Upper lobe of left lung (tissue), 6 donors: ENCODE results near the gene RNF10. TPM values are rescaled to one million over a fixed set of nuclear protein-coding genes. Genes with fewer than 3 reads are reported as not detected.
"Not testable (repeated sequence)": the region's sequence is repeated elsewhere in the genome, so short reads cannot be mapped to it uniquely, and the experiment has no call there.

Experiments used
- ATAC-seq, 2 donors: fragments of 200-7000 bp; cut with Tn5 transposase; one replicate each; pipeline ENCODE4 v1.9.1; 2022; ENCODE audit warnings: mild to moderate bottlenecking in 2 of 2, moderate library complexity in 2 of 2; ENCODE audit not compliant: low FRiP score in 2 of 2
- DNase-seq, 2 donors: peaks; one replicate each; pipeline ENCODE4 v3.0.0-alpha.2; 2019 to 2020
- H3K27ac ChIP-seq, 4 donors: fragments of 200-600 bp; sonication (generic); one replicate each; pipeline ENCODE4 v1.5.1; 2016 to 2019
- H3K27me3 ChIP-seq, 4 donors: fragments of 200-600 bp; sonication (generic); one replicate each; pipeline ENCODE4 v1.5.1; 2017 to 2019
- H3K36me3 ChIP-seq, 4 donors: fragments of 200-600 bp; sonication (generic); one replicate each; pipeline ENCODE4 v1.5.1; 2016 to 2019
- H3K4me1 ChIP-seq, 4 donors: fragments of 200-600 bp; sonication (generic); one replicate each; pipeline ENCODE4 v1.5.1; 2018 to 2019
- H3K4me3 ChIP-seq, 4 donors: fragments of 200-600 bp; sonication (generic); one replicate each; pipeline ENCODE4 v1.5.1; 2017 to 2019; ENCODE audit warnings: mild to moderate bottlenecking in 2 of 4, moderate library complexity in 1 of 4
- H3K9me3 ChIP-seq, 4 donors: fragments of 200-600 bp; sonication (generic); one replicate each; pipeline ENCODE4 v1.5.1; 2018 to 2019
- CTCF ChIP-seq, 6 experiments: fragments of 450-650 bp in 4 of 6; fragments of 200-600 bp in 2 of 6; sonication (generic) in 2 of 6; IDR thresholded peaks; one replicate each; pipeline ENCODE4 v1.5.1; 2016 to 2019; ENCODE audit warnings: antibody characterized with exemption in 6 of 6
- EP300 ChIP-seq, 4 donors: sonication (generic); formaldehyde crosslinking; IDR thresholded peaks; one replicate each; pipeline ENCODE4 v1.5.1; 2017; ENCODE audit warnings: antibody characterized with exemption in 4 of 4, control low read depth in 2 of 4
- POLR2A ChIP-seq, 4 donors: fragments of 450-650 bp; IDR thresholded peaks; one replicate each; pipeline ENCODE4 v1.5.1; 2016 to 2017; ENCODE audit warnings: antibody characterized with exemption in 4 of 4, mild to moderate bottlenecking in 2 of 4
- POLR2AphosphoS5 ChIP-seq, 2 donors: sonication (generic); formaldehyde crosslinking; IDR thresholded peaks; one replicate each; pipeline ENCODE4 v1.5.1; 2017; ENCODE audit warnings: antibody characterized with exemption in 2 of 2
- WGBS, 2 donors: methylation state at CpG; one replicate each; pipeline ENCODE4 v1.1.5; 2017 to 2018; 5-methylcytosine and 5-hydroxymethylcytosine counted together
- total RNA-seq, 6 donors: library from RNA; depleted of rRNA in 4 of 6; stranded (reverse); fragments of >200 nt in 4 of 6; gene quantifications; one replicate each; pipeline versions ENCODE4 v1.1.0 to v1.2.1, GENCODE V29; 2016 to 2021
- donor health status: DM: no; HTN: no; CAD: no; lungs with moderate emphysema.
- donor health status: DM: no; HTN: yes; CAD: no; lungs with severe emphysema.

RNF10 gene
- total RNA-seq, 6 donors from 2014 or later = 189 to 456 (median 243) TPM

- Histone ChIP-seq H3K9me3 (no peaks in the 10 kb centered on the region), H3K27me3 (no peaks in the 10 kb centered on the region), H3K4me1 (no peaks in the 10 kb centered on the region), H3K4me3 (no peak overlapping the region), H3K27ac (no peak overlapping the region), H3K36me3 (no peaks in the 10 kb centered on the region)
- WGBS, 2 donors = 74 to 84% methylated on average over 4 of the region's 4 CpGs
- DNase-seq = no peak
- ATAC-seq = no peak
- TF ChIP-seq EP300 (IDR thresholded peaks at IDR 0.05) (no peak), CTCF (IDR thresholded peaks at IDR 0.05) (no peak), POLR2AphosphoS5 (IDR thresholded peaks at IDR 0.05) (no peak), POLR2A (IDR thresholded peaks at IDR 0.05) (no peak)
Measured at GRCh38 chr12:120610560-120610959, 76.4 kb downstream of the RNF10 start.

- H3K4me1 ChIP-seq, H3K27me3 ChIP-seq, H3K27ac ChIP-seq, H3K4me3 ChIP-seq, H3K36me3 ChIP-seq, H3K9me3 ChIP-seq, DNase-seq, ATAC-seq: not testable (repeated sequence)
- WGBS, 2 donors = 85 to 100% methylated on average over 1 of the region's 1 CpG
Measured at GRCh38 chr12:120611534-120611933, 77.4 kb downstream of the RNF10 start.

GRCh38 chr12:120614848-120615247 lies 80.7 kb downstream of the RNF10 start:
- Histone ChIP-seq H3K9me3 (no peaks in the 10 kb centered on the region), H3K4me3 (no peak overlapping the region), H3K4me1 (no peaks in the 10 kb centered on the region), H3K27ac (no peak overlapping the region), H3K36me3 (no peaks in the 10 kb centered on the region), H3K27me3 (no peaks in the 10 kb centered on the region)
- TF ChIP-seq CTCF (IDR thresholded peaks at IDR 0.05) = no peak
- TF ChIP-seq POLR2A (IDR thresholded peaks at IDR 0.05) = no peak
- TF ChIP-seq EP300 (IDR thresholded peaks at IDR 0.05) = no peak
- TF ChIP-seq POLR2AphosphoS5 (IDR thresholded peaks at IDR 0.05) = no peak
- DNase-seq = no peak
- no peak for ATAC-seq

GRCh38 chr12:120617193-120617592 lies 83.0 kb downstream of the RNF10 start:
- ATAC-seq = not testable (repeated sequence)

GRCh38 chr12:120617767-120618166 lies 83.6 kb downstream of the RNF10 start:
- H3K27me3 ChIP-seq, H3K9me3 ChIP-seq, H3K36me3 ChIP-seq, H3K27ac ChIP-seq, DNase-seq, ATAC-seq, H3K4me3 ChIP-seq, H3K4me1 ChIP-seq: not testable (repeated sequence)
- WGBS, 2 donors = 93 to 98% methylated on average over 4 of the region's 4 CpGs

More at GRCh38 chr12:120617193-120617592, 83.0 kb downstream of the RNF10 start:
- not testable (repeated sequence) for H3K9me3 ChIP-seq, H3K4me3 ChIP-seq, H3K4me1 ChIP-seq, DNase-seq, H3K27ac ChIP-seq, H3K36me3 ChIP-seq, H3K27me3 ChIP-seq
- 85 to 92% methylated on average over 3 of the region's 3 CpGs for WGBS, 2 donors

- Histone ChIP-seq H3K27ac (no peak overlapping the region), H3K27me3 (no peaks in the 10 kb centered on the region), H3K36me3 (no peaks in the 10 kb centered on the region), H3K4me3 (no peak overlapping the region), H3K4me1 (no peaks in the 10 kb centered on the region), H3K9me3 (no peaks in the 10 kb centered on the region)
- no peak for DNase-seq
- WGBS, 2 donors = 36% methylated on average over 8 of the region's 8 CpGs
- no peak for ATAC-seq
- TF ChIP-seq POLR2AphosphoS5 (IDR thresholded peaks at IDR 0.05) (no peak), EP300 (IDR thresholded peaks at IDR 0.05) (no peak), CTCF (IDR thresholded peaks at IDR 0.05) (no peak), POLR2A (IDR thresholded peaks at IDR 0.05) (no peak)
Measured at GRCh38 chr12:120618954-120619615, 84.9 kb downstream of the RNF10 start.
